HG03457 (cell line): ENCODE data around the gene KDM2A.
A peak's percentile ranks its signal among the peaks of the same experiment; 100 is the strongest.

Experiments used
- ATAC-seq: cut with Tn5 transposase; IDR thresholded peaks from one replicate; pipeline ENCODE4 v1.9.1; 2021; ENCODE audit warnings: moderate number of reproducible peaks; ENCODE audit not compliant: unreplicated experiment

KDM2A gene

DNA sequence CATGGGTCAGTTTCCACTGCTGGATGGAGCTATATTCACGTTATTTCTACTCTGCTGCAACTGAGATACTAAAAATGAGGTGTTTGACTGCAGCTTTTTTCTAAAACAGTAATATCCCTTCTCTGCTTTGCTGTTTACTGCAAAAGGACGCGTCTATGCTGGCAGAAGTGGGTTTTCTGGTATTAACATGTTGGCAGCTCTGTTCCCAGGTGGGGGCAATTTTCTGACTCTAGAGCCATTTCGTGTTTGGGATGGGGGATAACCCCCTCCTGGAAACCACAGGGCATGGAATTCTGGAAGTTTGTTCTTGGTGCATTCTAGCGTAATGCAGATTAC lies 152.1 kb downstream of the KDM2A start:
- ATAC-seq = no peak

DNA sequence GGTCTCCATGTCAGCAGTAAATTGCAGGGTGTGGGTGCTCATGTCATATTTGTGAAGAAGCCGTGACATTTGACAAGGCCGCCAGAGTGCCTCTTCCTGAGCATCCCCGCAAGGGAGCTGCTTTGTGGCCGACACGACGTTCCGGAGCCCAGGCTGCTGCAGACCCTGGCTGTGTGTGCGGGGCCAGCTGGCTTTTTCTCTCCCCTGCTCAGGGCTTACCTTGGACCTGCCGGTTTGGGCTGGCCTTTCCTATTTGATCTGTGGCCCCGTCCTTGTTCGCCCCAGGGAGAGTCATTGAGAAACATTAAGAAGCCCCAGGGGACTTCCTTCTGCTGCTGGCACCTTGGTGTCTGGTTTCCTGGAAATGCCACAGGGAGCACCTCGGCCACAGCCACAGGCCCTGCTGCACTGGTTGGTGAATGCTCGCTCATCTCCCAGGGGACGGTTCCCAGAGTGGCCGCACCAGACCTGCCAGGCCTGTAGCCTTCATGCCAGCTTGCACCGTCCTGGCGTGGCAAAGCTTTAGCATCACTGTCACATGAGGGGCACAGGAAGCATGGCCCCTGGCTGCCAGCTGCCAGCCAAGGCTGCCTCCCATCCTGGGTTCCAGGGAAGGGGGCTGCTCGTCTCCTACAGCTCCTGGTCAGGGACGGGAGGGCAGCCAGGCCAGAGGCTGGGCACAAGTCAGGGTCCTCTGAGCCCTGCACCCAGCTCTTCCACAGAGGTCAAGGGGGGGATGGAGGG lies 152.7 kb downstream of the KDM2A start:
- no peak for ATAC-seq

DNA sequence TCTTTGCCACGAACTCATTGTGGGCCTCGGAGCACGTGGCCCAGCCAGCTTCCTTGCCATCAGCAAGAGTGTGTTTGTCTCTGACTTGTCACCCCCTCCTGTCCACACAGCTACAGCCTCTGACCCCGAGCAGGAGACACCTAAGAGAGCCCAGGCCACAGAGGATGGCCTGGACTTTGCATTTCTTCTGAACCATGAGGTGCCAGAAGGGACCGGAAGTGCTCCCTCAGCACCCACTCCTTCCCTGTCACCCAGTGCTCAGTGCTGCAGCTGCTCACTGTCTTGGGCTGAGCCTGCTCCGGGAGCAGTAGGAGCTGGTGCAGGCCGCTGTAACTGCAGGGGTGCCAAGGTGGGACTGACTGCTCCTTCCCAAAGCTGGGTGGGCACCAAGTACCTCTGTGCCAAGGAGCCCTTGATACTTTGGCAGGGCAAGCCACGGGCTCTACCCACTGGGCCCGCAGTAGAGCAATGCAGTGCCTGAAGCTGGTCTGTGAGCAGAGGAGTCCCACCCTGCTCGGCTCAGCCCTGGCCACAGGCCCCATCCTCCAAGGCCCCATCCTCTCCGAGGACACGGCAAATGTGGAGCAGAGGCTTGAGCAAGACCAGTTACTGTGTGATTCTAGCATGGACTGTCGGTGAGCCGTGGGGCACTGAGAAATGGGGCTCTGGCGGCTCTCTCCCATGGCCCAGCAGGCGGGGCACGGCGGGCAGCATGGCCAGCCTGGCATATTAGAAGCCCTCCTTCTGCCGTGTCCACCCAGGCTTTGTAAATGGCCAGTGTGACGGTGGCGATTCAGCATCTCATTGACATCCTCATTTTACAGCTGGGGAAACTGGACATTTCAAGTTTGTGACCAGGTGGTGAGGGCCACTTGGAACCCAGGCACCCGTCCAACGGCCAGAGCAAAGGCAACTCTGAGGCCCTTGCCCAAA lies 153.5 kb downstream of the KDM2A start:
- no peak for ATAC-seq

DNA sequence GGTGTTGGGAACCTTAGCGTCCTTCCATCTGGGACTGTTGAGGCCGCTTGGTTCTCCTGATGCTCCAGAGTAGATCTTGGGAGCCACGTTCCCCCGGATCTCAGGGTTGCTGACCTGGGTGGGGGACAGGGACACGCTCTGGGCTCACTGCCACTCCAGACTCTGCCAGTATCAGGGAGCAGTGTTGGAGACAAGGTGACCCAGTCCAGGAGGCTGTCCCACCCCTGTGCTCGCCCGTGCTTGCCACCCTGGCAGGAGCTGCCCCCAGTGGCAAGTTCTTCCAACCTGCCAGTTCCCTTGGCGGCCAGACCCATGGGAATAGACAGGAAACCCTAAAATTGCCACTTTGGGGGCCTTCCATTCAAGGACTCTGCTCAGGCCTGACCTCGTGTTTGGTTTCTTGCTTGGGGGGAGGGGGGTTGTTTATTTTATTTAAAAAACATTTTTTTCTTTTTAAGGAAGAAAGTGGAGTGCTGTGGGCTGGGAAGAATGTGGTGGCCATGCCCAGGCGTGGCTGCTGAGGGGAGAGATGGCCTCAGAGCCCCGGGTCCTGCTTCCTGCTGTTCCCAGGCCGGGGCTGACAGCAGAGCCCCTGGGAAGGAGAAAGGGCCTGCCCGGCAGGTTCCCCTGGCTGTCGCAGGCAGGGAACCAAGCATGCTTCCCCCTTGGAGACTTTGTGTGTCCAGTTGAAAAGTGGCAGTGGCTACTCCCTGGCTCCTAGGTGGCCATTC lies 154.4 kb downstream of the KDM2A start:
- no peak for ATAC-seq

DNA sequence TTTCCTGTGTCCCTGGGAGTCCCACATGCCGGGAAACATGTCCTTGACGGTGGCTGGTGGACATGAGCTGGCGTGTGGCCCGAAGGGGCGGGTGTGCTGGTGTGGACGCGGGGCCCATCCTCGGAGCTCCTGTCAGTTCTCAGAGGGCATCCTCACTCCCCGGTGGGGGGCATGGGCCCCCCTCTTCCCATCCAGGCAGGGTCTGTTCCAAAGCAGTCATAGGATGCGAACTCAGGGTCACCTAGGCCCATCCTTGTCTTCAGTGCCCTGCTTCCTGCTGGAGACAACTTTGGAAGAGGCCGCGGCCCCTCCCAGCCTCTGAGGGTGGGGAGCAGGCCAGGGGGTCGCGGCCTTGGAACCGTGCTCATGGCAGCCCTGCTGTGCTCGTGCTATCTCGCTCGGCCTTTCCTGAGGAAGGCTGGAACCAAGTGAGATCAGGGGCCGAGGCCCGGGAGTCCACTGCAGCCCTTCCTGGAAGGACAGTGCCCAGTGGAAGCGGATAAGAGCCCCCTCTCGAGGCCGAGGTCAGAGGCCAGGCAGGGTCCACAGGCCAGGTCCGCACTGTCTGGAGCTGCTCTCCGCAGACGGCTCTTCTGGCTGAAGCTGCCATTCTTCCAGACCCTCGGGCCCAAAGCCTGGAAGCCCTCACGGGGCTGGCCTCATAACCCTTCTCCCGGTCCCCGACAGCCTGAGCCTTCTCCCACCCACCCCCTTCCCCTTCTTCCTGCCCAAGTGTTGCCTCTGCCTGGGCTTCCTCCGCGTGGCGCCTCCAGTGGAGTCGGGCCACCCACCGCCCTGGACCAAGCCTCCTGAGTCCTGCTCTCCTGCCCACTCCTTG lies 155.9 kb downstream of the KDM2A start:
- ATAC-seq = no peak

DNA sequence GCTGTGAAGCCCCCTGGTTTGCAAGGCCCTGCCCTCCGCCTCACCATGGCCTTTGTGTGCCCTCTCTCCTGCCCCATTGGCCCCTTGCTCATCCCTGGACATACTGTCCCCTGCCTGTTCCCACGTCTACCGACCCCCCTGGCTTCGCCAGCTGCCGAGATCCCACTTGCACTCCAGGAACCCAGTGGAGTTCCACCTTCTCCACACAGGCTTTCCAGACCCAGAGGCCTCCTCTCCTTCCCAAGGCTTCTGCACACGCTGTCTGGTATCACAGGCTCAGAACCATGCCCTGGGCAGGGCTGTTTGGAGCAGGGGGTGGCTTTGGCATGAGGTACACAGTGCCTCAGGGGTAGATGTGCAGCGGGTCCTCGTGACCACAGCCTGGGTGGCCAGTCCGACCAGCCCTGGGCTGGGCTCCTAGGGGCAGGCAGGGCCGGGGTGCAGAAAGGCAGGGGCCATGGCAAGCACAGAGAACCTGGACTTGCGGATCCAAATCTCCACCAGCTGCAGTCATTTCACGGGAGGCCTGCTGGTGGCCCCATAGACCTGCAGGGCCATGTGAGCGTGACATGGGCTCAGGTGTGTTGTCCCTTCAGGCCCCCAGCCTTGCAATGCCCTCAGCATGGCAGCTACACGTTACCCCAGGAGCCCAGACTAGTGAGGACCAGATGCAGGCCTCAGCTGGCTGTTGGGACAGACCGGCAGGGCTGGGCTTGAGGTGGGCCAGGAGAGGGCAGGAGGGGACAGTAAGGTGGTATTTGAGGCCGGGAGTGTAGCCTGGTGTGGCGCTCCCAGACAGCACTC lies 156.7 kb downstream of the KDM2A start:
- ATAC-seq = no peak

DNA sequence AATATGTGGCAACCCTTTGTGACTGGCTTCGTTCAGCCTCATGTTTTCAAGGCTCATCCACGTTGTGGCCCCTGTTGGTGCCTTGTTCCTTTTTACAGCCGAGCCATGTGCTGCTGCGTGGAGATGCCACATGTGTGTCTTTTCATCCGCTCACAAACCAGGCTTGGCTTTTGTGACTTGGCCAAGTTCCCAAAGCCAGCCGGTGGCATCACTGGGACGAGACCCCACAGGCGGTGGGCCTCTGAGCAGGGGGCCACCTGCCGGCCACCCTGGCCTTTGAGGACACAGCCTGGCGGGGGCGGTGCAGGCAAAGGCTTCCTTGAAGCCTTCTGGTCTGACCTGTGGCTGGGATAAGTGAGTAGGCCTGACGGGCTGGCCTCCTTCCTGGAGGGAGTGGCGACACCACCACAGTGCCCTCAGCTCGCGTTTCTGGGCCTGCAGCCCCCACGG lies 157.7 kb downstream of the KDM2A start:
- ATAC-seq = no peak

DNA sequence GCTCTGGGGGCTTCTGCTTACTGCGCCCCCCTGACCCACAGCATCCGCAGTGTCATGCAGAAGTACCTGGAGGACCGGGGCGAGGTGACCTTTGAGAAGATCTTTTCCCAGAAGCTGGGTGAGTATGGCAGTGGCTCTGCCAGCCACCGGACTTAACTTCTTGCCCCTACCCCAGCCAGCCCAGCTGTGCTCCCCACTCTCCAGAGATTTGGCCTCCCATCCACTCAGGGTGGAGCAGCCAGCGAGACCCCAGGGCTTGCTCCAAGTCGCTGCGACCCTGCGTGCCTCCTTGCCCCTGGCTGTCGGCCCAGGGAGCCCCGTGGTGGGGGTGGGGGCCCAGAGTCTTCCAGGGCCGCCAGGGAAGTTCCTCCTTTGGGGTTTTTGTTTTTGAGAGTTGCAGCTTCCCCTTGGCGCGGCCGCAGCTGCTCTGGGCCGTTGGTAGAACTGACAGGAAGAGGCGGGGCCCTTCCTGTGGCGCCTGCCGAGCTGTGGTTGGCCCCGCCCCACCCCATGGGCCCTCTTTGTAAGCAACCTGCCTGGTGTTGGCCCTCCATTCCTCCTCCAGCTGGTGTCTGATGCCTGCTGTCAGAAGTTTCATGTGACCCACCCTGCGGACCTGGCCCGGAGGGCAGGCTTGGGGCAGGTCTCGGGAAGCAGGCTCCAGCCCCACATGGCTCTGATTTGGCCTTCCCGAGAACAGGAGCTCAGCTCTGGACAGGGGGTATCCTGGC lies 158.3 kb downstream of the KDM2A start:
- peak; percentile 58 for ATAC-seq

DNA sequence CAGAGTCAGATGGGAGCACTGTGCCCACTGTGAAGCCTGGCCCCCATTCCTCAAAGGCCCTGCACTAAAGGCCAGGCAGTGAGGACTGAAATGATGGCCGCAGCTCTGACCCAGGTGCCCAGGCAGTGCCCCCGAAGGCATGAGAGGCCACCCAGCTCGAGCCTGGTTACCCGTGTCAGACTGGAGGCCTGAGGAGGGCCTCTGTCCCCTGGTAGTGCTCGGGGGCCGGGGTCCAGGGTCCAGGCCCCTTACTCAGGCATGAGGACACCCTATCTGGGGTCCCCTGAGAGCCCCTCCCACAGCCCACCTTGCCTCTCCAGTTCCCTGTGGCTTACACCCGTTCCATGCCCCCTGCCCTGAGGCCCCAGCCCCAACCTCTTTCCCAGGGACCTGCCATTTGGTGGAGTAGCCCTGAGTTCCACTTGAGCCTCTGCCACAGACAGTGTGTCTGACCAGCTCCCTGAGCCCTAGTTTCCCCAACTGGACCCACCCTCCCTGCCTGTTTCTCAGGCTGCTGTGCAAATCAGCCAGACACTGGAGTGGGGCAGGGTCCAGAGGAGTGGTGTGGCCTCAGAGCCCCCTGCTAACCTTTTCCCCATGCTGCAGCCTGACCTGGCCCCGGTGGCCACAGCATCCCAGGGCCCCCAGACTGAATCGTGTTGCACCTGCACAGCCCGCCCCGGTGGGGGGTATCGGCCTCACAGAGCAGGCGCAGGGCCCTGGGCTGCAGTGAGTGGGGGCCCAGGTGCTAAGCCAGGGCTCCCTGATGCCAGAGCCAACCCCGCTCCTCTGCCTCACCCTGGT lies 159.3 kb downstream of the KDM2A start:
- ATAC-seq = no peak

DNA sequence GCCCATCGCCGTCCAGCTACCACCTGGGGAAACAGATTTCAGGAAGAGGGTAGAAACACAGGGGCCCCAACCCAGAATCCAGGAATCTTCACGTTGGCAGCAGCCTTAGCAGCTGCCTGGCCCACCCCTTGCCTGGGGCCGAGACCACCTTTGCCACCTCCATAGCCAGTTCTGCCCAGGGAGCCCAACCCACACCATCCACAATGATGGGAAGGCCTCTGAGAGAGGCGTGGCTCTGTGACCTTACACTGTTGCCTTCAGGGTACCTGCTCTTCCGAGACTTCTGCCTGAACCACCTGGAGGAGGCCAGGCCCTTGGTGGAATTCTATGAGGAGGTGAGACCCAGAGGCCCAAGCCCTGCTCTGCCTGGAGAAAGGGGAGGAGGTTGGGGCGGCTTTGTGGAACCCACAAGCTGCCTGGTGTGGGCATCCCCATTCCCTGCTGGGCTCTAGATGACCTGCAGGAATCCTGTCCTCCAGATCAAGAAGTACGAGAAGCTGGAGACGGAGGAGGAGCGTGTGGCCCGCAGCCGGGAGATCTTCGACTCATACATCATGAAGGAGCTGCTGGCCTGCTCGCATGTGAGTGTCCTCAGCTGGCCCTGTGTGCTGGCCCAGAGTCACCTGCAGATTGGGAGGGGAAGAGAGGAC lies 160.0 kb downstream of the KDM2A start:
- ATAC-seq = no peak

DNA sequence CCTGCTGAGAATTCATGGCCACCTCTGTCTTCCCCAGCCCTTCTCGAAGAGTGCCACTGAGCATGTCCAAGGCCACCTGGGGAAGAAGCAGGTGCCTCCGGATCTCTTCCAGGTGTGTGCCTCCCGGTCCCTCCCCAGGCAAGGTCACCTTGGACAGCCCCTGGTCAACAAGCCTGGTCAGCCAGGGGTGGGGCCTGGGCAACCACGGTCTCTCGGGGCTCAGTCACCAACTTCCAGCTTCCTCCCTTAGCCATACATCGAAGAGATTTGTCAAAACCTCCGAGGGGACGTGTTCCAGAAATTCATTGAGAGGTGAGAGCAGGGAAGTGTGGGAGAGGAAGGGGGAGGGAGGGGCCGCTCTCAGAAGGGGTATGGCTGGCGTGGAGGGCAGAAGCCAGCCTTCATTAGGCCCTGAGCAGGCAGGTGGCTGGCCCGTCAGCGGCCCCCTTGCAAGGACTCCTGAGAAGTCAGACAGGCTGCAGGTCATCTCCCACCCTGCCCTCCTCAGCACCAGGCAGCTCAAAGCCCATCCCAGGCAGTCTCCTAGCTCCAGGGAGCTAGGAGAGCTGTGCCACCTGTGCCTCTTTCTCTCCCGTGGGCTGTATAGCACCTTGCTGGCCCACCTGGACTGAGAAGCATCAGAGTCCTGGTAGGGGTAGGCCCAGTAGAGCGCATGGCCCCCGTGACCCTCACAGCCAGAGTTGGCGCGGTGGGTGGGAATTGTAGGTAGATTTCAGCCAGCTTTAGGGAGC lies 160.7 kb downstream of the KDM2A start:
- no peak for ATAC-seq

DNA sequence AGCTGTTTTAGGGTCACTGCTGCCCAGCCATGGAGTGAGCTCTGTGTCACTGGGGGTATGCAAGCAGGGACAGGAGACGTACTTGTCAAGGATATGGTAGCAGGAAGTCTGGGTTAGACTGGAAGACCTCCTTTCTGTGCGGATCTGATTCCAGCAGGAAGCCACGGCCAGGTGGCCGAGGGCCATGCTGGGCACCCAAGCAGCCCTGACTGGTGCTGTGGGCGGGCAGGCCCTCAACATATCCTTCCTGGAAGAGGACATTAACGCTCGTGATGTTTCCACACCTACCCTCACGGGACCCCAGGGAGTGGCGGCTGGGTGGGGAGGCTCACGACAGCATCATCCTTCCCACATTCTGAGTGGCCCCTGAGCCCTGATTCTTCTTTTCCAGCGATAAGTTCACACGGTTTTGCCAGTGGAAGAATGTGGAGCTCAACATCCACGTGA lies 161.3 kb downstream of the KDM2A start:
- no peak for ATAC-seq

DNA sequence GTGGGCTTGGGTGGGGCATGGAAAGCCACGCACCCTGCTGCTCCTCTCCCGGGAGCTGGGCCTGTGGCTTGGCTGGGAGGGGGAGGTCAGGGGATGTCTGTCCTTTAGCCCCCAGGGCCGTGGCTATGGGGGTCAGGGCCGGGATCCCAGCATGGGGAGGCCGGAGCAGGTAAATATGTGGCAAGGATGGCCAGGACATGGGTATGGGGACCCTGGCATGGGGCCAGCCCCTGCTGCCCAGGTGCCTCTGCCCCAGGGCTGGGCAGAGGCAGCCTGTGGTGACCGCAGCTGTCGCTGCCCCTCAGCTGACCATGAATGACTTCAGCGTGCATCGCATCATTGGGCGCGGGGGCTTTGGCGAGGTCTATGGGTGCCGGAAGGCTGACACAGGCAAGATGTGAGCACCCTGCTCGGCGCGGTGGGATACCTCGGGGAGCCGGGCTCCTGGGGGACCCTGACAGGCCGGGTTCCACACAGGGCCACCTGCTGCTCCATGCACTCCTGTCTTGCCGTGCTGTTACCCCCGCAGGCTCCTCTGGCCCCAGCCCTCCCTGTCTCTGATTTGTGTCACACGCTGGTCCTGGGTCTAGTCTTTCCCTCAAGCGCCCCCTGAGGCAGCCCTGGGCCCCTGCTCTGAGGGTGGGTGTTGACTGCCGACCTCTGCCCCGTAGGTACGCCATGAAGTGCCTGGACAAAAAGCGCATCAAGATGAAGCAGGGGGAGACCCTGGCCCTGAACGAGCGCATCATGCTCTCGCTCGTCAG lies 161.9 kb downstream of the KDM2A start:
- no peak for ATAC-seq

DNA sequence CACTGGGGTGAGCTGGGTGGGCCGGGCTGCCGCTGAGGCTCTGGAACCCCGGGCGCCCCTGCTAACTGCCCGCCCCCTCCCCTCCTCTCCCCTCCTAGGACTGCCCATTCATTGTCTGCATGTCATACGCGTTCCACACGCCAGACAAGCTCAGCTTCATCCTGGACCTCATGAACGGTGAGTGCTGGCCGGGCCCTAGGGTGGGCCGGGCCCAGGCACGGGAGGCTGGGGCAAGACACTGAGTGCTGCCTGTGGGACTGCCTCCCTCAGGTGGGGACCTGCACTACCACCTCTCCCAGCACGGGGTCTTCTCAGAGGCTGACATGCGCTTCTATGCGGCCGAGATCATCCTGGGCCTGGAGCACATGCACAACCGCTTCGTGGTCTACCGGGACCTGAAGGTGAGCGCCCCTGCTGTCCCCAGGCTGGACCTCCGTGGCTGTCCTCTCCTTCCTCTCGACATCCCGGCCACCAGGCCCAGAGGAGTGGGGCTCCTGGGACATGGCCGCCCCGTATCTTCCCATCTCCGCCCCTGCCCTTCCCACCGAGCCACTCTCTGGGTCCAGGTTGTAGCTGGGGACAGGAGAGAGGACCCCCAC lies 162.6 kb downstream of the KDM2A start:
- no peak for ATAC-seq

DNA sequence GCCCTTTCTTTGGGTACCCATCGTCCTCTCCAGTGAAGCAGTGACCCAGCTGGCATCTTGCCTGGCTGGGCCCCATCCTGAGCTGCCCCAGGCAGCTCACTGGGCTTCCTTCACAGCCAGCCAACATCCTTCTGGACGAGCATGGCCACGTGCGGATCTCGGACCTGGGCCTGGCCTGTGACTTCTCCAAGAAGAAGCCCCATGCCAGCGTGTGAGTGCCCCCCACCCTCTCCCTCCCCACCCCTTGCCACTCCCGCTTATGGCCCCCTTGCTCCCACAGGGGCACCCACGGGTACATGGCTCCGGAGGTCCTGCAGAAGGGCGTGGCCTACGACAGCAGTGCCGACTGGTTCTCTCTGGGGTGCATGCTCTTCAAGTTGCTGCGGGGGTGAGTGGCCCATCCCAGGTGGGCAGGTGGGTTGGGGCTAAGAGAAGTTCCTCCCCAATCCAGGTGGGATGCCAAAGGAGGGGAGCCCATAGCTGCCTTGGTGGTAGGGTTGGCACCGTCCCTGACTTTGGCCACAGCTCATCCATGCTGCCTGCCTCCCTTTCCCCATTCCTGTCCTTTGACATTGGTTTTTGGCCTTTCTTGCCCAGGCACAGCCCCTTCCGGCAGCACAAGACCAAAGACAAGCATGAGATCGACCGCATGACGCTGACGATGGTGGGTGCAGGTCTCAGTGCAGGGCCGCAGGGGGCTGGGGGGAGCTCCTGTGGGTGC lies 163.3 kb downstream of the KDM2A start:
- ATAC-seq = no peak
